ENCODE measurements around the gene HS3ST4. TPM values are rescaled to one million over a fixed set of nuclear protein-coding genes. Genes with fewer than 3 reads are reported as not detected.

The HS3ST4 gene
- total and polyA plus RNA-seq, 10 of the 15 experiments (the other 5 are each of a cell fraction or from before 2014, with no cell fraction given) = 0.05 TPM; not detected in 9

DNA sequence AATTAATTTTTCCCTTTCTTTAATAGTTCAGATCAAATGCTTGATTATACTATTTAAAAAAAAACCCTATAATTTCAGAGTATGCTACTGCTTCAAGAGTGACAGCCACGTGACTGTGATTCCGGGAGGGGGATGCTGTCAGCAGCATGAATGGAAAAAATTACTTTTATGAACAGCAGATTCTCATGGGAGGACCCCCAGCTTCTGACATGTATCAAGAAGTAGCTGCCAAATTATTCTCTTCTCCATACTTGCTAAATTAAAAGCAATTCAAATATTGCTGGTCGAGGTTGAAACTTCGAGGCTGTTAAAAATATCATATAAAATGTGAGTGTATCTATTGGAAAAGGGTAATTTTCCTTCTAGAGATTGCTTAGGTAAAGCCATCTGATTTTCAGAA is 95.0 kb downstream of the HS3ST4 start:
- FAIRE-seq (no peak), DNase-seq (ENCODE audit: low read depth, low spot score) (no peak), ATAC-seq (no peak)
- Histone ChIP-seq H3K79me2 (ENCODE audit: control insufficient read depth, insufficient read depth, low read length) (no peaks in the 10 kb centered on the region), H2AFZ (ENCODE audit: control insufficient read depth, low read depth, low read length) (no peak overlapping the region), H3K9me3 (replicated peaks; ENCODE audit: control insufficient read depth, insufficient read depth, low read length) (no peaks in the 10 kb centered on the region), H3K4me2 (ENCODE audit: control insufficient read depth, insufficient read depth) (no peak overlapping the region), H3K36me3 (ENCODE audit: control insufficient read depth in 2 of 2, insufficient read depth in 2 of 2, low read length in 1 of 2) (no peaks in the 10 kb centered on the region), H3K9ac (ENCODE audit: control insufficient read depth, insufficient read depth, low read length) (no peak overlapping the region), H4K20me1 (ENCODE audit: control insufficient read depth, insufficient read depth) (no peaks in the 10 kb centered on the region), H3K27me3 (replicated peaks in 1 of 2; ENCODE audit: control insufficient read depth in 2 of 2, insufficient read depth in 2 of 2, low read length in 1 of 2) (no peaks in the 10 kb centered on the region), H3K27ac (ENCODE audit: control insufficient read depth, insufficient read depth) (no peak overlapping the region), H3K4me3 (no peak overlapping the region), H3K4me1 (ENCODE audit: control insufficient read depth, insufficient read depth, low read length) (no peaks in the 10 kb centered on the region)
- ChIA-PET CTCF (no interaction called here), SMC1A (ENCODE audit: uncharacterized antibody, unreplicated experiment) (no interaction called here), POLR2A (no interaction called here), RAD21 (ENCODE audit: unreplicated experiment) (no interaction called here)
- in situ Hi-C loops (cut with MboI) (no loop called here), intact Hi-C loops (cut with micrococcal nuclease; ENCODE audit: unreplicated experiment) (no loop called here)
- 1% methylated on average over 4 of the region's 4 CpGs for WGBS (ENCODE audit: insufficient coverage, insufficient replicate concordance, low lambda C conversion rate, missing lambda C conversion rate)
- TF ChIP-seq, protein P1, sequence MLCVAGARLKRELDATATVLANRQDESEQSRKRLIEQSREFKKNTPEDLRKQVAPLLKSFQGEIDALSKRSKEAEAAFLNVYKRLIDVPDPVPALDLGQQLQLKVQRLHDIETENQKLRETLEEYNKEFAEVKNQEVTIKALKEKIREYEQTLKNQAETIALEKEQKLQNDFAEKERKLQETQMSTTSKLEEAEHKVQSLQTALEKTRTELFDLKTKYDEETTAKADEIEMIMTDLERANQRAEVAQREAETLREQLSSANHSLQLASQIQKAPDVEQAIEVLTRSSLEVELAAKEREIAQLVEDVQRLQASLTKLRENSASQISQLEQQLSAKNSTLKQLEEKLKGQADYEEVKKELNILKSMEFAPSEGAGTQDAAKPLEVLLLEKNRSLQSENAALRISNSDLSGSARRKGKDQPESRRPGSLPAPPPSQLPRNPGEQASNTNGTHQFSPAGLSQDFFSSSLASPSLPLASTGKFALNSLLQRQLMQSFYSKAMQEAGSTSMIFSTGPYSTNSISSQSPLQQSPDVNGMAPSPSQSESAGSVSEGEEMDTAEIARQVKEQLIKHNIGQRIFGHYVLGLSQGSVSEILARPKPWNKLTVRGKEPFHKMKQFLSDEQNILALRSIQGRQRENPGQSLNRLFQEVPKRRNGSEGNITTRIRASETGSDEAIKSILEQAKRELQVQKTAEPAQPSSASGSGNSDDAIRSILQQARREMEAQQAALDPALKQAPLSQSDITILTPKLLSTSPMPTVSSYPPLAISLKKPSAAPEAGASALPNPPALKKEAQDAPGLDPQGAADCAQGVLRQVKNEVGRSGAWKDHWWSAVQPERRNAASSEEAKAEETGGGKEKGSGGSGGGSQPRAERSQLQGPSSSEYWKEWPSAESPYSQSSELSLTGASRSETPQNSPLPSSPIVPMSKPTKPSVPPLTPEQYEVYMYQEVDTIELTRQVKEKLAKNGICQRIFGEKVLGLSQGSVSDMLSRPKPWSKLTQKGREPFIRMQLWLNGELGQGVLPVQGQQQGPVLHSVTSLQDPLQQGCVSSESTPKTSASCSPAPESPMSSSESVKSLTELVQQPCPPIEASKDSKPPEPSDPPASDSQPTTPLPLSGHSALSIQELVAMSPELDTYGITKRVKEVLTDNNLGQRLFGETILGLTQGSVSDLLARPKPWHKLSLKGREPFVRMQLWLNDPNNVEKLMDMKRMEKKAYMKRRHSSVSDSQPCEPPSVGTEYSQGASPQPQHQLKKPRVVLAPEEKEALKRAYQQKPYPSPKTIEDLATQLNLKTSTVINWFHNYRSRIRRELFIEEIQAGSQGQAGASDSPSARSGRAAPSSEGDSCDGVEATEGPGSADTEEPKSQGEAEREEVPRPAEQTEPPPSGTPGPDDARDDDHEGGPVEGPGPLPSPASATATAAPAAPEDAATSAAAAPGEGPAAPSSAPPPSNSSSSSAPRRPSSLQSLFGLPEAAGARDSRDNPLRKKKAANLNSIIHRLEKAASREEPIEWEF (IDR thresholded peaks at IDR 0.05; ENCODE audit: insufficient replicate concordance, low read depth, low read length) = no peak
- TF ChIP-seq CHD4 (IDR thresholded peaks at IDR 0.05) (no peak), ATF7 (IDR thresholded peaks at IDR 0.05; ENCODE audit: low read depth) (no peak), SMC3 (IDR thresholded peaks at IDR 0.05; ENCODE audit: borderline replicate concordance, low read length) (no peak), SMAD1 (IDR thresholded peaks at IDR 0.05; ENCODE audit: low read depth, partially characterized antibody) (no peak), DPF2 (IDR thresholded peaks at IDR 0.05) (no peak), CREM (IDR thresholded peaks at IDR 0.05; ENCODE audit: low read depth) (no peak)
- TF ChIP-seq, protein P2, sequence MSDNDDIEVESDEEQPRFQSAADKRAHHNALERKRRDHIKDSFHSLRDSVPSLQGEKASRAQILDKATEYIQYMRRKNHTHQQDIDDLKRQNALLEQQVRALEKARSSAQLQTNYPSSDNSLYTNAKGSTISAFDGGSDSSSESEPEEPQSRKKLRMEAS (IDR thresholded peaks at IDR 0.05; ENCODE audit: low read depth, low read length) = no peak
- TF ChIP-seq, protein P3, sequence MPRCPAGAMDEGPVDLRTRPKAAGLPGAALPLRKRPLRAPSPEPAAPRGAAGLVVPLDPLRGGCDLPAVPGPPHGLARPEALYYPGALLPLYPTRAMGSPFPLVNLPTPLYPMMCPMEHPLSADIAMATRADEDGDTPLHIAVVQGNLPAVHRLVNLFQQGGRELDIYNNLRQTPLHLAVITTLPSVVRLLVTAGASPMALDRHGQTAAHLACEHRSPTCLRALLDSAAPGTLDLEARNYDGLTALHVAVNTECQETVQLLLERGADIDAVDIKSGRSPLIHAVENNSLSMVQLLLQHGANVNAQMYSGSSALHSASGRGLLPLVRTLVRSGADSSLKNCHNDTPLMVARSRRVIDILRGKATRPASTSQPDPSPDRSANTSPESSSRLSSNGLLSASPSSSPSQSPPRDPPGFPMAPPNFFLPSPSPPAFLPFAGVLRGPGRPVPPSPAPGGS (IDR thresholded peaks at IDR 0.05; ENCODE audit: borderline replicate concordance, insufficient read depth, low read depth, low read length, poor library complexity, severe bottlenecking) = no peak
- no TSS peak for BruUV-seq (replicated peaks)

Measured in GM12878 (cell line).